ENCODE data around the gene VAT1. TPM values are rescaled to one million over a fixed set of nuclear protein-coding genes. Genes with fewer than 3 reads are reported as not detected.

The VAT1 gene
- total and polyA plus RNA-seq, 2 of the 13 experiments (the other 11 are each of a cell fraction or from before 2014, with no cell fraction given), result 143 to 205 TPM

- TF ChIP-seq, protein P1, sequence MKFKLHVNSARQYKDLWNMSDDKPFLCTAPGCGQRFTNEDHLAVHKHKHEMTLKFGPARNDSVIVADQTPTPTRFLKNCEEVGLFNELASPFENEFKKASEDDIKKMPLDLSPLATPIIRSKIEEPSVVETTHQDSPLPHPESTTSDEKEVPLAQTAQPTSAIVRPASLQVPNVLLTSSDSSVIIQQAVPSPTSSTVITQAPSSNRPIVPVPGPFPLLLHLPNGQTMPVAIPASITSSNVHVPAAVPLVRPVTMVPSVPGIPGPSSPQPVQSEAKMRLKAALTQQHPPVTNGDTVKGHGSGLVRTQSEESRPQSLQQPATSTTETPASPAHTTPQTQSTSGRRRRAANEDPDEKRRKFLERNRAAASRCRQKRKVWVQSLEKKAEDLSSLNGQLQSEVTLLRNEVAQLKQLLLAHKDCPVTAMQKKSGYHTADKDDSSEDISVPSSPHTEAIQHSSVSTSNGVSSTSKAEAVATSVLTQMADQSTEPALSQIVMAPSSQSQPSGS (CRISPR knock-in tag; IDR thresholded peaks at IDR 0.05), result peak; percentile 15; the same call in 1 of the 2 replicates
- TF ChIP-seq ZNF451 (CRISPR knock-in tag; IDR thresholded peaks at IDR 0.05) (peak; percentile 33; the same call in 1 of the 2 replicates), ARID5B (CRISPR knock-in tag; IDR thresholded peaks at IDR 0.05) (peak; percentile 61), KLF9 (CRISPR knock-in tag; IDR thresholded peaks at IDR 0.05; ENCODE audit: low read depth) (no peak), RARA (CRISPR knock-in tag; IDR thresholded peaks at IDR 0.05) (peak; percentile 46; the same call in 1 of the 2 replicates), ZNF30 (CRISPR knock-in tag; IDR thresholded peaks at IDR 0.05) (peak; percentile 85; the same call in 1 of the 2 replicates), SMAD3 (CRISPR knock-in tag; IDR thresholded peaks at IDR 0.05) (no peak), ZBTB7A (CRISPR knock-in tag; IDR thresholded peaks at IDR 0.05) (peak; percentile 46; the same call in 1 of the 2 replicates), ZNF292 (CRISPR knock-in tag; IDR thresholded peaks at IDR 0.05; ENCODE audit: borderline replicate concordance, low read depth) (no peak; the same call in 1 of the 2 replicates), JUND (CRISPR knock-in tag; IDR thresholded peaks at IDR 0.05) (0 out of 2 replicates have a peak, but pooled peaks have one; percentile 44), JDP2 (CRISPR knock-in tag; IDR thresholded peaks at IDR 0.05; ENCODE audit: borderline replicate concordance) (no peak), ZNF737 (CRISPR knock-in tag; IDR thresholded peaks at IDR 0.05; ENCODE audit: borderline replicate concordance) (0 out of 2 replicates have a peak, but pooled peaks have one; percentile 48), ARID3A (IDR thresholded peaks at IDR 0.05; ENCODE audit: low read depth, low read length) (no peak), ZMYM3 (CRISPR knock-in tag; IDR thresholded peaks at IDR 0.05) (peak; percentile 7), ZNF792 (CRISPR knock-in tag; IDR thresholded peaks at IDR 0.05) (0 out of 2 replicates have a peak, but pooled peaks have one; percentile 19), ZNF768 (CRISPR knock-in tag; IDR thresholded peaks at IDR 0.05) (peak; percentile 31; the same call in 1 of the 2 replicates), SIX1 (CRISPR knock-in tag; IDR thresholded peaks at IDR 0.05; ENCODE audit: borderline replicate concordance) (0 out of 2 replicates have a peak, but pooled peaks have one; percentile 33), ZNF354B (CRISPR knock-in tag; IDR thresholded peaks at IDR 0.05) (peak; percentile 61; the same call in 1 of the 2 replicates), SKI (IDR thresholded peaks at IDR 0.05; ENCODE audit: partially characterized antibody) (peak; percentile 12), PHF20 (CRISPR knock-in tag; IDR thresholded peaks at IDR 0.05) (peak; percentile 50), ADNP (CRISPR knock-in tag; IDR thresholded peaks at IDR 0.05) (no peak), KLF6 (CRISPR knock-in tag; IDR thresholded peaks at IDR 0.05) (0 out of 2 replicates have a peak, but pooled peaks have one; percentile 23), HDAC2 (CRISPR knock-in tag; IDR thresholded peaks at IDR 0.05) (peak; percentile 65; the same call in 1 of the 2 replicates)
Observed at GRCh38 chr17:43020789-43021740, 1.1 kb downstream of the VAT1 start (continued).
